HepG2 (cell line): ENCODE measurements around the gene MUTYH. TPM values are rescaled to one million over a fixed set of nuclear protein-coding genes. Genes with fewer than 3 reads are reported as not detected.

Experiments used
- CBX5 ChIP-seq: sonication (generic); formaldehyde crosslinking; IDR thresholded peaks from 2 replicates; pipeline ENCODE4 v1.4.0; 2020; ENCODE audit warnings: missing genetic modification reagents, borderline replicate concordance
- E2F1 ChIP-seq: sonication (generic); formaldehyde crosslinking; IDR thresholded peaks from 2 replicates; pipeline ENCODE4 v1.5.0; 2020; ENCODE audit warnings: missing genetic modification reagents
- MAFG ChIP-seq: sonication (generic); formaldehyde crosslinking; IDR thresholded peaks from 2 replicates; pipeline ENCODE4 v1.5.1; 2020; ENCODE audit warnings: mild to moderate bottlenecking, missing genetic modification reagents
- MLXIP ChIP-seq: sonication (generic); formaldehyde crosslinking; IDR thresholded peaks from 2 replicates; pipeline ENCODE4 v1.9.0; 2021; ENCODE audit warnings: missing genetic modification reagents, borderline replicate concordance
- NCOA2 ChIP-seq: sonication (generic); formaldehyde crosslinking; IDR thresholded peaks from 2 replicates; pipeline ENCODE4 v1.8.0; 2022; ENCODE audit warnings: inconsistent platforms
- PREB ChIP-seq: sonication (generic); formaldehyde crosslinking; IDR thresholded peaks from 2 replicates; pipeline ENCODE4 v1.4.0; 2020; ENCODE audit warnings: missing genetic modification reagents
- SKI ChIP-seq: fragments of 450-650 bp; IDR thresholded peaks from one replicate; pipeline ENCODE4 v1.6.1; 2018; ENCODE audit warnings: mild to moderate bottlenecking; ENCODE audit not compliant: partially characterized antibody
- TCF12 ChIP-seq, 2 experiments: fragments of 450-650 bp in 1 of 2; sonication (generic) in 1 of 2; formaldehyde crosslinking in 1 of 2; IDR thresholded peaks; 2 replicates each; pipeline versions ENCODE4 v1.6.1 to v1.8.0; 2017 to 2022; ENCODE audit warnings: antibody characterized with exemption in 1 of 2, mild to moderate bottlenecking in 1 of 2, missing genetic modification reagents in 1 of 2, moderate library complexity in 1 of 2
- TSC22D2 ChIP-seq: sonication (generic); formaldehyde crosslinking; IDR thresholded peaks from 2 replicates; pipeline ENCODE4 v1.5.1; 2020; ENCODE audit warnings: missing genetic modification reagents, mild to moderate bottlenecking, borderline replicate concordance
- ZBTB43 ChIP-seq: sonication (generic); formaldehyde crosslinking; conservative IDR thresholded peaks from 2 replicates; pipeline ENCODE4 v1.4.0; 2020; ENCODE audit warnings: missing genetic modification reagents
- ZNF496 ChIP-seq: sonication (generic); formaldehyde crosslinking; IDR thresholded peaks from 2 replicates; pipeline ENCODE4 v1.8.1; 2023; ENCODE audit warnings: mild to moderate bottlenecking, moderate library complexity, missing genetic modification reagents; ENCODE audit not compliant: insufficient replicate concordance
- ZNF558 ChIP-seq: sonication (generic); formaldehyde crosslinking; IDR thresholded peaks from 2 replicates; pipeline ENCODE4 v1.9.0; 2022; ENCODE audit warnings: mild to moderate bottlenecking, missing genetic modification reagents, borderline replicate concordance
- ZNF724P ChIP-seq: sonication (generic); formaldehyde crosslinking; IDR thresholded peaks from 2 replicates; pipeline ENCODE4 v1.8.0; 2022; ENCODE audit warnings: missing genetic modification reagents, borderline replicate concordance
- ZNF780A ChIP-seq: sonication (generic); formaldehyde crosslinking; IDR thresholded peaks from 2 replicates; pipeline ENCODE4 v1.8.0; 2022; ENCODE audit warnings: mild to moderate bottlenecking, missing genetic modification reagents, moderate library complexity
- polyA plus RNA-seq, 8 experiments: library from polyadenylated mRNA; depleted of rRNA in 3 of 8; stranded (reverse) in 7 of 8; unstranded in 1 of 8; fragments of >200 nt; fragmentation: Illumina TruSeq in 4 of 8; extraction: Trizol in 4 of 8; gene quantifications; 2 replicates each; pipeline versions ENCODE4 v1.2.1 to v1.2.3, GENCODE V29; 2011 to 2016; ENCODE audit warnings: low read depth in 4 of 8, missing spikeins in 1 of 8, mixed read lengths in 1 of 8; ENCODE audit not compliant: insufficient read depth in 1 of 8
- total RNA-seq, 5 experiments: library from RNA; depleted of rRNA; stranded (reverse); fragments of >200 nt; fragmentation: Illumina TruSeq; extraction: Trizol; gene quantifications; 2 replicates each; pipeline ENCODE4 v1.2.3, GENCODE V29; 2016; ENCODE audit warnings: low read depth in 1 of 5
- TF ChIP-seq, protein P1 (sequence below): sonication (generic); formaldehyde crosslinking; IDR thresholded peaks from 2 replicates; pipeline ENCODE4 v1.5.0; 2020; ENCODE audit warnings: missing genetic modification reagents, mild to moderate bottlenecking, borderline replicate concordance
- TF ChIP-seq, protein P2 (sequence below): IDR thresholded peaks from 2 replicates; pipeline ENCODE4 v1.6.1; 2016; ENCODE audit warnings: mild to moderate bottlenecking

The MUTYH gene
- total and polyA plus RNA-seq, 2 of the 13 experiments (the other 11 are each of a cell fraction or from before 2014, with no cell fraction given) = 16.3 to 17.1 TPM

GRCh38 chr1:45339789-45340558 is at the start of gene MUTYH, which contains the start of gene TOE1 (continued):
- TF ChIP-seq, protein P1, sequence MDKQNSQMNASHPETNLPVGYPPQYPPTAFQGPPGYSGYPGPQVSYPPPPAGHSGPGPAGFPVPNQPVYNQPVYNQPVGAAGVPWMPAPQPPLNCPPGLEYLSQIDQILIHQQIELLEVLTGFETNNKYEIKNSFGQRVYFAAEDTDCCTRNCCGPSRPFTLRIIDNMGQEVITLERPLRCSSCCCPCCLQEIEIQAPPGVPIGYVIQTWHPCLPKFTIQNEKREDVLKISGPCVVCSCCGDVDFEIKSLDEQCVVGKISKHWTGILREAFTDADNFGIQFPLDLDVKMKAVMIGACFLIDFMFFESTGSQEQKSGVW (CRISPR knock-in tag) = 0 out of 2 replicates have a peak, but pooled peaks have one; percentile 50
- TF ChIP-seq E2F1 (CRISPR knock-in tag) (peak; percentile 97), NCOA2 (CRISPR knock-in tag) (no peak), TSC22D2 (CRISPR knock-in tag) (peak; percentile 76; the same call in 1 of the 2 replicates), PREB (CRISPR knock-in tag) (no peak), ZNF780A (no peak), TCF12 (IDR thresholded peaks at IDR 0.05) (no peak), TCF12 (CRISPR knock-in tag; IDR thresholded peaks at IDR 0.05) (no peak), SKI (peak; percentile 86), ZNF724P (CRISPR knock-in tag) (peak; percentile 79; the same call in 1 of the 2 replicates), ZNF558 (CRISPR knock-in tag) (no peak), MAFG (no peak), CBX5 (CRISPR knock-in tag) (peak; percentile 23; the same call in 1 of the 2 replicates), ZNF496 (CRISPR knock-in tag) (no peak), ZBTB43 (CRISPR knock-in tag) (peak; percentile 49; the same call in 1 of the 2 replicates), MLXIP (CRISPR knock-in tag) (no peak)
- TF ChIP-seq, protein P2, sequence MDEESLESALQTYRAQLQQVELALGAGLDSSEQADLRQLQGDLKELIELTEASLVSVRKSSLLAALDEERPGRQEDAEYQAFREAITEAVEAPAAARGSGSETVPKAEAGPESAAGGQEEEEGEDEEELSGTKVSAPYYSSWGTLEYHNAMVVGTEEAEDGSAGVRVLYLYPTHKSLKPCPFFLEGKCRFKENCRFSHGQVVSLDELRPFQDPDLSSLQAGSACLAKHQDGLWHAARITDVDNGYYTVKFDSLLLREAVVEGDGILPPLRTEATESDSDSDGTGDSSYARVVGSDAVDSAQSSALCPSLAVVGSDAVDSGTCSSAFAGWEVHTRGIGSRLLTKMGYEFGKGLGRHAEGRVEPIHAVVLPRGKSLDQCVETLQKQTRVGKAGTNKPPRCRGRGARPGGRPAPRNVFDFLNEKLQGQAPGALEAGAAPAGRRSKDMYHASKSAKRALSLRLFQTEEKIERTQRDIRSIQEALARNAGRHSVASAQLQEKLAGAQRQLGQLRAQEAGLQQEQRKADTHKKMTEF (CRISPR knock-in tag) = peak; percentile 48
